GM10266 (cell line): ENCODE data around the gene RASGEF1B.

Source experiments
- DNase-seq: peaks from one replicate; pipeline ENCODE4 v3.0.0; 2012; ENCODE audit errors: extremely low spot score
- CTCF ChIP-seq: IDR thresholded peaks from 2 replicates; pipeline ENCODE4 v1.5.1; 2012; ENCODE audit warnings: mild to moderate bottlenecking, low read depth; ENCODE audit not compliant: control insufficient read depth, insufficient read depth; ENCODE audit errors: missing control alignments

Gene RASGEF1B

GRCh38 chr4:81470456-81471297 lies 1.0 kb downstream of the RASGEF1B start:
- peak; percentile 29 for DNase-seq
- no peak for TF ChIP-seq CTCF

GRCh38 chr4:81469781-81470455 lies 1.8 kb downstream of the RASGEF1B start:
- TF ChIP-seq CTCF = no peak
- no peak for DNase-seq

GRCh38 chr4:81468678-81469077 lies 3.0 kb downstream of the RASGEF1B start:
- TF ChIP-seq CTCF = no peak
- no peak for DNase-seq

GRCh38 chr4:81467672-81467964 lies 4.1 kb downstream of the RASGEF1B start:
- no peak for TF ChIP-seq CTCF
- DNase-seq = no peak

- peak; percentile 87 for TF ChIP-seq CTCF
- DNase-seq = peak; percentile 51
Observed at GRCh38 chr4:81466841-81467671, 4.7 kb downstream of the RASGEF1B start.

GRCh38 chr4:81465406-81466340 lies 6.0 kb downstream of the RASGEF1B start:
- TF ChIP-seq CTCF = no peak
- DNase-seq = no peak
